GM12878 (cell line): ENCODE measurements around the gene HAUS6. TPM values are rescaled to one million over a fixed set of nuclear protein-coding genes. Genes with fewer than 3 reads are reported as not detected.

Source experiments
- ATAC-seq: fragments of 200-7000 bp; cut with Tn5 transposase; 3 replicates; pipeline ENCODE4 v1.9.1; 2020; ENCODE audit warnings: mild to moderate bottlenecking, moderate library complexity
- BruUV-seq: library from RNA; stranded (reverse); fragments of 400-500 nt; replicated peaks from 2 replicates; lab custom pipeline; 2021; lab: Mats Ljungman, UMichigan
- CTCF ChIA-PET: fragments of 300-600 bp; sonication (Branson Sonifier 250); formaldehyde crosslinking; extraction: SDS; loops from one replicate; lab custom pipeline; 2021; ENCODE audit warnings: inconsistent platforms; lab: Yijun Ruan, JAX
- POLR2A ChIA-PET: fragments of 350-600 bp; formaldehyde crosslinking; extraction: SDS; loops from one replicate; lab custom pipeline; 2021; ENCODE audit warnings: inconsistent platforms; lab: Charles Lee
- RAD21 ChIA-PET: fragments of 300-600 bp; sonication (Branson Sonifier 250); formaldehyde crosslinking; loops from one replicate; lab custom pipeline; 2023; ENCODE audit warnings: antibody characterized with exemption; ENCODE audit not compliant: unreplicated experiment; lab: Charles Lee
- SMC1A ChIA-PET: fragments of 300-600 bp; sonication (Branson Sonifier 250); formaldehyde crosslinking; loops from one replicate; lab custom pipeline; 2023; ENCODE audit not compliant: unreplicated experiment, uncharacterized antibody; lab: Charles Lee
- DNase-seq: peaks from one replicate; pipeline ENCODE4 v3.0.0-alpha.2; 2011; ENCODE audit warnings: low read depth, low spot score
- FAIRE-seq: peaks from 3 replicates; lab custom pipeline; 2011; peaks lifted over from hg19 to GRCh38; lab: Jason Lieb, UNC
- H2AFZ ChIP-seq: 2 replicates; pipeline ENCODE4 v1.6.0; 2011; ENCODE audit warnings: low read depth, low read length, control low read depth; ENCODE audit not compliant: control insufficient read depth
- H3K27ac ChIP-seq: 2 replicates; pipeline ENCODE4 v1.5.1; 2011; ENCODE audit warnings: control low read depth; ENCODE audit not compliant: control insufficient read depth, insufficient read depth
- H3K27me3 ChIP-seq, 2 experiments: replicated peaks in 1 of 2; 2 replicates each; pipeline versions ENCODE4 v1.6.0 to v1.6.1; 2011; ENCODE audit warnings: low read length in 1 of 2; ENCODE audit not compliant: control insufficient read depth in 2 of 2, insufficient read depth in 2 of 2
- H3K36me3 ChIP-seq, 2 experiments: 2 replicates each; pipeline ENCODE4 v1.5.1; 2011; ENCODE audit warnings: low read length in 1 of 2; ENCODE audit not compliant: control insufficient read depth in 2 of 2, insufficient read depth in 2 of 2
- H3K4me1 ChIP-seq: 2 replicates; pipeline ENCODE4 v1.6.1; 2011; ENCODE audit warnings: mild to moderate bottlenecking, low read length, moderate library complexity, mixed read lengths; ENCODE audit not compliant: control insufficient read depth, insufficient read depth
- H3K4me2 ChIP-seq: 2 replicates; pipeline ENCODE4 v1.6.0; 2011; ENCODE audit warnings: control low read depth; ENCODE audit not compliant: control insufficient read depth, insufficient read depth
- H3K4me3 ChIP-seq: fragments of 200-600 bp; sonication (generic); 2 replicates; pipeline ENCODE4 v1.5.1; 2016
- H3K79me2 ChIP-seq: 2 replicates; pipeline ENCODE4 v1.6.0; 2011; ENCODE audit warnings: low read length; ENCODE audit not compliant: control insufficient read depth, insufficient read depth
- H3K9ac ChIP-seq: 2 replicates; pipeline ENCODE4 v1.8.0; 2011; ENCODE audit warnings: low read length, control low read depth, mixed read lengths; ENCODE audit not compliant: control insufficient read depth, insufficient read depth
- H3K9me3 ChIP-seq: replicated peaks from 3 replicates; pipeline ENCODE4 v1.5.1; 2011; ENCODE audit warnings: mild to moderate bottlenecking, low read length; ENCODE audit not compliant: control insufficient read depth, insufficient read depth
- H4K20me1 ChIP-seq: 2 replicates; pipeline ENCODE4 v1.6.0; 2011; ENCODE audit not compliant: control insufficient read depth, insufficient read depth
- ASH2L ChIP-seq: fragments of 300-600, 200-600 bp; sonication (generic); IDR thresholded peaks from 2 replicates; pipeline ENCODE4 v1.6.1; 2017; ENCODE audit warnings: low read depth, mild to moderate bottlenecking, borderline replicate concordance
- EP300 ChIP-seq, 2 experiments: fragments of 150-350 bp in 1 of 2; IDR thresholded peaks; 2 replicates each; pipeline ENCODE4 v1.6.1; 2011 to 2012; ENCODE audit warnings: low read depth in 2 of 2, low read length in 2 of 2, borderline replicate concordance in 1 of 2, improper control_type of control experiment in 1 of 2, inconsistent platforms in 1 of 2; ENCODE audit not compliant: control insufficient read depth in 1 of 2
- HCFC1 ChIP-seq: fragments of 150-350 bp; IDR thresholded peaks from 2 replicates; pipeline ENCODE4 v1.6.1; 2014; ENCODE audit warnings: low read length
- HDAC2 ChIP-seq: fragments of 200-600 bp; sonication (generic); IDR thresholded peaks from 2 replicates; pipeline ENCODE4 v1.6.1; 2017
- HDGF ChIP-seq: fragments of 450-650 bp; IDR thresholded peaks from 2 replicates; pipeline ENCODE4 v1.6.1; 2016; ENCODE audit warnings: antibody characterized with exemption
- NFYB ChIP-seq: IDR thresholded peaks from 2 replicates; pipeline ENCODE4 v1.6.1; 2011; ENCODE audit warnings: low read depth, mild to moderate bottlenecking, low read length, improper control_type of control experiment, moderate library complexity; ENCODE audit not compliant: insufficient read depth
- POU2F2 ChIP-seq: IDR thresholded peaks from 3 replicates; pipeline ENCODE4 v1.6.1; 2011; ENCODE audit warnings: low read depth, mild to moderate bottlenecking, low read length, borderline replicate concordance
- RCOR1 ChIP-seq: conservative IDR thresholded peaks from 2 replicates; pipeline ENCODE4 v1.6.1; 2012; ENCODE audit warnings: low read depth, low read length, improper control_type of control experiment
- SMAD1 ChIP-seq: fragments of 450-650 bp; IDR thresholded peaks from 2 replicates; pipeline ENCODE4 v1.6.1; 2018; ENCODE audit warnings: mild to moderate bottlenecking, low read depth; ENCODE audit not compliant: partially characterized antibody
- TCF12 ChIP-seq: IDR thresholded peaks from 2 replicates; pipeline ENCODE4 v1.6.1; 2011; ENCODE audit warnings: low read depth, mild to moderate bottlenecking, low read length
- ZNF384 ChIP-seq: IDR thresholded peaks from 2 replicates; pipeline ENCODE4 v1.6.1; 2012; ENCODE audit warnings: low read depth, mild to moderate bottlenecking, low read length, improper control_type of control experiment, borderline replicate concordance
- ZZZ3 ChIP-seq: IDR thresholded peaks from 2 replicates; pipeline ENCODE4 v1.6.1; 2011; ENCODE audit warnings: low read depth; ENCODE audit not compliant: control insufficient read depth, insufficient read length
- WGBS: methylation state at CpG from one replicate; pipeline ENCODE4 v1.1.6; 2016; ENCODE audit warnings: low lambda C conversion rate; ENCODE audit not compliant: insufficient replicate concordance, insufficient coverage; ENCODE audit errors: missing lambda C conversion rate; 5-methylcytosine and 5-hydroxymethylcytosine counted together
- in situ Hi-C: fragments of 300-500 bp; cut with MboI; formaldehyde crosslinking; loops from 9 replicates; pipeline ENCODE4 v1.14.3; 2018; ENCODE audit warnings: mixed read lengths
- intact Hi-C: fragments of 100-400 bp; cut with micrococcal nuclease; formaldehyde crosslinking; loops from one replicate; pipeline ENCODE4 v1.14.2; 2022; ENCODE audit not compliant: unreplicated experiment
- polyA plus RNA-seq, 11 experiments: library from polyadenylated mRNA; depleted of rRNA in 4 of 11; unstranded in 6 of 11; stranded (reverse) in 5 of 11; fragments of >200 nt; fragmentation: Nextera tagmentation in 4 of 11; fragmentation: Illumina TruSeq in 1 of 11; extraction: Ambion mirVana in 4 of 11; extraction: Trizol in 1 of 11; gene quantifications; 1 replicate in 1 of 11; 2 replicates in 10 of 11; pipeline versions ENCODE4 v1.2.1 to v1.2.3, GENCODE V29; 2011 to 2016; ENCODE audit warnings: inconsistent platforms in 2 of 11, missing spikeins in 2 of 11, low read depth in 1 of 11
- total RNA-seq, 4 experiments: library from RNA; depleted of rRNA in 3 of 4; stranded (reverse); fragments of >200 nt in 3 of 4; fragmentation: Illumina TruSeq in 1 of 4; extraction: Trizol in 1 of 4; gene quantifications; 2 replicates each; pipeline versions ENCODE4 v1.2.1 to v1.2.3, GENCODE V29; 2013 to 2021
- TF ChIP-seq, protein P1 (sequence below): IDR thresholded peaks from 2 replicates; pipeline ENCODE4 v1.6.1; 2011; ENCODE audit warnings: borderline replicate concordance, low read depth, mild to moderate bottlenecking, moderate library complexity, low read length; ENCODE audit not compliant: insufficient read depth, poor library complexity, severe bottlenecking

The HAUS6 gene
- total and polyA plus RNA-seq, 10 of the 15 experiments (the other 5 are each of a cell fraction or from before 2014, with no cell fraction given) = 7.1 to 26.8 (median 16.0) TPM

GRCh38 chr9:19119801-19120440, 17.2 kb upstream of the HAUS6 start:
- WGBS = 86% methylated on average over 7 of the region's 7 CpGs
- Histone ChIP-seq H3K9ac (no peak overlapping the region), H3K36me3 (peaks cover 5 to 46% of the 10 kb centered on the region in 2 experiments), H3K27me3 (no peaks in the 10 kb centered on the region), H3K79me2 (peaks cover 2% of the 10 kb centered on the region), H3K4me3 (no peak overlapping the region), H3K27ac (no peak overlapping the region), H3K9me3 (no peaks in the 10 kb centered on the region), H4K20me1 (no peaks in the 10 kb centered on the region), H2AFZ (no peak overlapping the region), H3K4me1 (peaks cover 7% of the 10 kb centered on the region), H3K4me2 (no peak overlapping the region)
- no peak for DNase-seq
- ChIA-PET SMC1A (interaction anchor here (1.0 kb wide), 1 partner anchor 54 kb away, joined by 4 read pairs; no protein-coding TSS in a partner anchor), CTCF (interaction anchor here (0.6 to 2.8 kb wide), 3 partner anchors 11 to 54 kb away, joined by 3 to 10 read pairs (median 3); no protein-coding TSS in a partner anchor), POLR2A (interaction anchor here (0.7 to 1.3 kb wide), 3 partner anchors 9 to 104 kb away, joined by 3 to 7 read pairs (median 3); no protein-coding TSS in a partner anchor), RAD21 (interaction anchor here (1.0 kb wide), 1 partner anchor 54 kb away, joined by 3 read pairs; no protein-coding TSS in a partner anchor)
- no peak for FAIRE-seq
- in situ Hi-C loops (no loop called here), intact Hi-C loops (no loop called here)
- TF ChIP-seq POU2F2 = no peak
- BruUV-seq = no TSS peak
- ATAC-seq = no peak

- no peak overlapping the region for H3K4me2 ChIP-seq
- intact Hi-C loops = no loop called here
- CTCF ChIA-PET = interaction anchor here (1.1 to 2.8 kb wide), 3 partner anchors 10 to 55 kb away, joined by 3 to 10 read pairs (median 3); no protein-coding TSS in a partner anchor
- TF ChIP-seq EP300 (IDR thresholded peaks at IDR 0.05; ENCODE audit: borderline replicate concordance in 1 of 2, control insufficient read depth in 1 of 2, low read depth in 2 of 2, low read length in 2 of 2) = no peak
- no peak for TF ChIP-seq RCOR1
- no peak for TF ChIP-seq SMAD1
- TF ChIP-seq ZZZ3 = no peak
- TF ChIP-seq HDAC2 = no peak
- TF ChIP-seq NFYB = no peak
- TF ChIP-seq HCFC1 = no peak
- no peak for TF ChIP-seq ZNF384
- no peak for TF ChIP-seq HDGF
- TF ChIP-seq ASH2L = no peak
- TF ChIP-seq, protein P1, sequence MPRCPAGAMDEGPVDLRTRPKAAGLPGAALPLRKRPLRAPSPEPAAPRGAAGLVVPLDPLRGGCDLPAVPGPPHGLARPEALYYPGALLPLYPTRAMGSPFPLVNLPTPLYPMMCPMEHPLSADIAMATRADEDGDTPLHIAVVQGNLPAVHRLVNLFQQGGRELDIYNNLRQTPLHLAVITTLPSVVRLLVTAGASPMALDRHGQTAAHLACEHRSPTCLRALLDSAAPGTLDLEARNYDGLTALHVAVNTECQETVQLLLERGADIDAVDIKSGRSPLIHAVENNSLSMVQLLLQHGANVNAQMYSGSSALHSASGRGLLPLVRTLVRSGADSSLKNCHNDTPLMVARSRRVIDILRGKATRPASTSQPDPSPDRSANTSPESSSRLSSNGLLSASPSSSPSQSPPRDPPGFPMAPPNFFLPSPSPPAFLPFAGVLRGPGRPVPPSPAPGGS = no peak
- TF ChIP-seq TCF12 = no peak
Observed at GRCh38 chr9:19119246-19119645, 16.5 kb upstream of the HAUS6 start.

More at GRCh38 chr9:19119246-19119645, 16.5 kb upstream of the HAUS6 start:
- H3K4me3 ChIP-seq = no peak overlapping the region
- no peak overlapping the region for H3K27ac ChIP-seq
- in situ Hi-C loops = no loop called here
- peaks cover 5 to 48% of the 10 kb centered on the region in 2 experiments for H3K36me3 ChIP-seq
- H3K79me2 ChIP-seq = no peaks in the 10 kb centered on the region; the same call in none of the 2 replicates
- H2AFZ ChIP-seq = no peak overlapping the region
- SMC1A ChIA-PET = interaction anchor here (0.8 to 1.0 kb wide), 2 partner anchors 54 to 333 kb away, joined by 3 to 4 read pairs; no protein-coding TSS in a partner anchor
- peaks cover 4% of the 10 kb centered on the region for H3K4me1 ChIP-seq
- H3K27me3 ChIP-seq = no peaks in the 10 kb centered on the region
- ATAC-seq (no peak), FAIRE-seq (no peak), DNase-seq (no peak)
- BruUV-seq = no TSS peak
- H3K9ac ChIP-seq = no peak overlapping the region
- 2% methylated on average over 3 of the region's 3 CpGs for WGBS
- RAD21 ChIA-PET = interaction anchor here (1.0 kb wide), 1 partner anchor 55 kb away, joined by 3 read pairs; no protein-coding TSS in a partner anchor
- POLR2A ChIA-PET = interaction anchor here (0.7 to 1.0 kb wide), 2 partner anchors 9 to 104 kb away, joined by 3 read pairs; no protein-coding TSS in a partner anchor
- H3K9me3 ChIP-seq = no peaks in the 10 kb centered on the region
- H4K20me1 ChIP-seq = no peaks in the 10 kb centered on the region
